T-helper 2 cell treated with Interferon-gamma antibody and Interleukin-4, amounts not matched to agents 5 μg/mL and 100 μg/mL, for 36 hours (primary cell): ENCODE measurements around the gene NTN5.
"Not testable (repeated sequence)": the region's sequence is repeated elsewhere in the genome, so short reads cannot be mapped to it uniquely, and the experiment has no call there.

Source experiments
- DNase-seq: peaks from one replicate; pipeline ENCODE4 v3.0.0; 2021; ENCODE audit warnings: low spot score
- H3K27ac Mint-ChIP-seq: one replicate; pipeline ENCODE4 v1.8.0; 2021; ENCODE audit warnings: mild to moderate bottlenecking, mixed read lengths
- H3K27me3 Mint-ChIP-seq: one replicate; pipeline ENCODE4 v1.8.0; 2021; ENCODE audit warnings: low read depth, mixed read lengths
- H3K36me3 Mint-ChIP-seq: one replicate; pipeline ENCODE4 v1.8.0; 2021; ENCODE audit warnings: low read depth, mixed read lengths
- H3K4me1 Mint-ChIP-seq: one replicate; pipeline ENCODE4 v1.8.0; 2021; ENCODE audit warnings: low read depth, mixed read lengths
- H3K4me3 Mint-ChIP-seq: one replicate; pipeline ENCODE4 v1.8.0; 2022; ENCODE audit warnings: mild to moderate bottlenecking, moderate library complexity, mixed read lengths
- H3K9me3 Mint-ChIP-seq: one replicate; pipeline ENCODE4 v1.8.0; 2021; ENCODE audit warnings: mixed read lengths

NTN5 gene

GRCh38 chr19:48637948-48638830 lies 34.6 kb downstream of the NTN5 start:
- peak overlapping the region; percentile 85 for H3K4me3 Mint-ChIP-seq
- H3K4me1 Mint-ChIP-seq, result peaks cover 32% of the 10 kb centered on the region

DNA sequence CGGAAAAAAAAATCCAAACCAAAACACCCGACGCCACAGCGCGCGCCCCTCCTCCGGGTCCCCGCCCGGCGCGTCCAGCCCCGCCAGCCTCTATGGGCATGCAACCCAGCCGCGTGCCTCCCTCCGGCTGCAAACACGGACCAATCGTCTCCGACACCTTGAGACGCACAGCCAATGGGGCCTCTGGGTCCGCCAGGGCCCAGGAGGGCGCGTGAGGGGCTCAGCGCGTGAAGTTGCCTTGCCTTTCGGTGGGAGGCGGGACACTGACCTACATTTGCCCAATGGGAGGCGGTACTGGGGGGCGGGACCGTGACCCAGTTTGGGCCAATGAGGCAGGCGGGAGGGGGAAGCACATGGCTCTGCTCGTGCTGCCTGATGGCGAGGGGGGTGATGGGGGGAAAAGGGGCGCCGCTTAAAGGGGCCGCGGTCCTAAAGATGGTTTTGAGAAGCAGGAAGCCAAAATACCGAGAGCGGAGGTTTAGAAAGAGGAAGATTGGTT lies 35.3 kb downstream of the NTN5 start:
- H3K27ac Mint-ChIP-seq, result peak overlapping the region; percentile 100
- H3K27me3 Mint-ChIP-seq, result no peaks in the 10 kb centered on the region
- peak; percentile 98 for DNase-seq
- no peaks in the 10 kb centered on the region for H3K36me3 Mint-ChIP-seq
- peak overlapping the region; percentile 85 for H3K4me3 Mint-ChIP-seq
- peaks cover 5% of the 10 kb centered on the region for H3K9me3 Mint-ChIP-seq
- H3K4me1 Mint-ChIP-seq, result peaks cover 32% of the 10 kb centered on the region

More at GRCh38 chr19:48637948-48638830, 34.6 kb downstream of the NTN5 start:
- no peaks in the 10 kb centered on the region for H3K27me3 Mint-ChIP-seq
- peaks cover 5% of the 10 kb centered on the region for H3K9me3 Mint-ChIP-seq
- peak overlapping the region; percentile 100 for H3K27ac Mint-ChIP-seq
- peak; percentile 73 for DNase-seq
- no peaks in the 10 kb centered on the region for H3K36me3 Mint-ChIP-seq

- Mint-ChIP-seq H3K27me3 (no peaks in the 10 kb centered on the region), H3K4me3 (peak within 1 kb of the TSS; percentile 85), H3K9me3 (peaks cover 5% of the 10 kb centered on the region), H3K36me3 (no peaks in the 10 kb centered on the region), H3K27ac (peak within 1 kb of the TSS; percentile 100), H3K4me1 (peaks cover 32% of the 10 kb centered on the region)
- no peak for DNase-seq
Measured at GRCh38 chr19:48636859-48637448, 35.9 kb downstream of the NTN5 start, which contains the start of gene DBP. DBP (minus strand) TSS chr19:48637379; CDS start chr19:48636994, 385 bp downstream.

- H3K4me1 Mint-ChIP-seq, result peaks cover 30% of the 10 kb centered on the region
- no peak for DNase-seq
- peak overlapping the region; percentile 95 for H3K27ac Mint-ChIP-seq
- peaks cover 5% of the 10 kb centered on the region for H3K9me3 Mint-ChIP-seq
- H3K4me3 Mint-ChIP-seq, result peak overlapping the region; percentile 85
- H3K27me3 Mint-ChIP-seq, result no peaks in the 10 kb centered on the region
- H3K36me3 Mint-ChIP-seq, result no peaks in the 10 kb centered on the region
Measured at GRCh38 chr19:48635966-48636858, 36.6 kb downstream of the NTN5 start.

DNA sequence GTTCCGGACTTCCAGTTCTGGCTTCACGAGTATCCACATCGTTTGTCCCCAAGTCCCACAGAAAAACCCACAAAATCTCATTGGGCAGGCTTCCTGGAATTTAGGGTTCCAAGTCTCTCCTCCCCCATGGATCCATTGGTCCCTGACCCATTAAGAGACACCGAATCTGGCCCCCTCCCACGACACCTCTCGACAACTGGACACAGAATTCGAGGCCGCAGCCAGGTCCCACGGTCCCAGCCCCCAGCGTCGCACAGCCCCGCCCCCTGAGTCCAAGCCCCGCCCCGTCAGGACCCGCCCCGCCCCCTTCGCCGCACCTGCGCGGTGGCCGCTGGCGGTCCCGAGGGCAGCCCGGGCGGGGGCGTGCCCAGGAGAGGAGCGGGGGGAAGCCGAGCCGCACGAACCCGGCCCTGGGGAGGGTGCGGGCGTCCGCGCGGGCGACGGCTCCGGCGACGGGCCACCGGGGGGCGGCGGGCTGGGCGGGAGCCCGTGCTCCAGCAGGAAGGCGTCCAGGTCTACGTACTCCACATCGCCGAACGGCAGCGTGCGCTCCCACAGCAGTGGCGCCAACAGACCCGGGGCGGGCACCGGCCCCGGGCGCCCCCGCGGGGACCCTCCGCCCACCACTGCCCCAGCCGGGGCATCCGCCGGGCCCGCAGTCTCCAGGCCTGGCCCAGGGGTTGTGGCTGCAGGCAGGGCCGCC lies 37.4 kb downstream of the NTN5 start:
- peaks cover 30% of the 10 kb centered on the region for H3K4me1 Mint-ChIP-seq
- peaks cover 4% of the 10 kb centered on the region for H3K36me3 Mint-ChIP-seq
- peak overlapping the region; percentile 85 for H3K4me3 Mint-ChIP-seq
- peak; percentile 79 for DNase-seq
- no peaks in the 10 kb centered on the region for H3K27me3 Mint-ChIP-seq
- H3K27ac Mint-ChIP-seq, result peak overlapping the region; percentile 95
- H3K9me3 Mint-ChIP-seq, result peaks cover 5% of the 10 kb centered on the region

DNA sequence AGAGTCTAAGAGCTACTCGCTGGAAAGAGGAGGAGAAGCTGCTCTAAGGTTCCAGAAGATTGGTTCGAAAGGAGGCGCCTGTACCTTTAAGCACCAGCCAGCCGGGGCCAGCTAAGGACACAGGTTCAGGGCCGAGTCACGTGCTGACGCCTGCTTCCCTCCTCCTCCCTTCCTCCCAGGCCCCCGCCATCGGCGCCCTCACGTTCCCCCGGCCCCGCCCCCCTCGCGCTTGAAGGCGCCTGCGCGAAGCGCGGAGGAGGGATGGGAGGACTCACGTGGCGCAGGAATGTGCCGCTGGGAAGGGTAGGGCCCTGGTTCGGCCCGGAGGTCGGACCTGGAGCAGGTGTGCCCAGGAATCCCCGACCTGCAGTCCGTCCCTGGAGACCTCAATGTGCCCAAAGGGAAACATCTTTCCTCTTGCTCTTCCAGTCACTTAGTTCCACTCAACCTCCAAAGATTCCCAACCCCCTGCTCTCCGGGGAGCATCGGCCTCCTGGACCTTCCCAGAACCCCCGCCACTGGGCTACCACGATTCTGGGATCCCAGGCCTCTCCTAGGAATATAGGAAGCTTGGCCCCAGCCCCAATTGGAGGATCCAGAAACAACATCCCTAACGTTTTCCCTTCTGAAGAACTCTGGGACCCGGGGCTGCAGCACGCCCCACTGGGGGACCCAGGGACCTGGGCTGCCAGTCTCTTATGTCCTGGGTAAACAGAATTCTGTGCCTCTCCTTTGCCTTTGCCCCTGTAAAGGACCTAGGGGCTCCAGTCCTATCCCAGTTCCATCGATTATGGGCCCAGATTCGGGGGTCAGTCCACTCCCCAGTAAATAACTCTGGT lies 38.2 kb downstream of the NTN5 start:
- Mint-ChIP-seq H3K27ac (peak overlapping the region; percentile 85), H3K36me3 (peaks cover 9% of the 10 kb centered on the region), H3K4me1 (peaks cover 30% of the 10 kb centered on the region), H3K27me3 (no peaks in the 10 kb centered on the region), H3K4me3 (peak overlapping the region; percentile 79), H3K9me3 (peaks cover 5% of the 10 kb centered on the region)
- DNase-seq, result peak; percentile 90

- no peaks in the 10 kb centered on the region for H3K27me3 Mint-ChIP-seq
- H3K27ac Mint-ChIP-seq, result peak overlapping the region; percentile 85
- H3K9me3 Mint-ChIP-seq, result peaks cover 5% of the 10 kb centered on the region
- DNase-seq, result no peak
- H3K4me1 Mint-ChIP-seq, result peaks cover 30% of the 10 kb centered on the region
- H3K36me3 Mint-ChIP-seq, result peaks cover 11% of the 10 kb centered on the region
- peak overlapping the region; percentile 79 for H3K4me3 Mint-ChIP-seq
Measured at GRCh38 chr19:48634036-48634342, 38.8 kb downstream of the NTN5 start.

DNA sequence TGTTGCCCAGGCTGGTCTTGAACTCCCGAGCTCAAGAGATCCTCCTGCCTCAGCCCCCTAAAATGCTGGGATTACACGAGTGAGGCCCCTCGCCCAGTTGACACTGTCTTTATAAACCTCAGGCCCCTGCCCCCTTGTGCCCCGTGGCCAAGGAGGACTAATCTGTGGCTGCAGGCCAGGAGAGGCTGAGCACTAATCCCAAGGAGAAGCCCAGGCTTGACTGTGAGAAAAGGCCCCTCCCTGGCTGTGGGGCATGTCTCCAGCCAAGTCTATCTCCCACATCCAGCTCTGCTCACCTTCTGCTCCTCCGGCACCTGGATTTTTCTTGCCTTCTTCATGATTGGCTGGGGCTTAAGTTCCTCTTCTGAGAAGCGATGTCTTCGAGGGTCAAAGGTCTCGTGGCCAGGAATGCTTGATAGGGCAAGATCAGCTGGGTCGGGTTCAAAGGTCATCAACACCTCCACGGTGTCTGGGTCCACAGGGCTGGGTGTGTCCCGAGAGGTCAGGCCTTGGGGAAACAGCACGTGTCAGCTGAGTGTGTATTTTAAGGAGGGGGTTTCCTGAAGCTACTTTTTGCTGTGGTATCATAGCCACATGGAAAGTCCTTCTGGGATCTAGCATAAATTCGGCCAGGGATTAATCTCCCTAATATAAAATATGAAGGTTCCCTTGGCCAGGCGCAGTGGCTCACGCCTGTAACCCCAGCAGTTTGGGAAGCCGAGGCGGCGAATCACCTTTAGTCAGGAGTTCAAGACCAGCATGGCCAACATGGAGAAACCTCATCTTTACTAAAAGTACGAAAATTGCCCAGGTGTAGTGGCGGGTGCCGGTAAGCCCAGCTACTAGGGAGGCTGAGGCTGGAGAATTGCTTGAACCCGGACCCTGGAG lies 39.4 kb downstream of the NTN5 start:
- Mint-ChIP-seq H3K4me1 (peaks cover 27% of the 10 kb centered on the region), H3K36me3 (peaks cover 14% of the 10 kb centered on the region), H3K9me3 (peaks cover 2% of the 10 kb centered on the region), H3K27ac (peak overlapping the region; percentile 26), H3K4me3 (peak overlapping the region; percentile 79), H3K27me3 (no peaks in the 10 kb centered on the region)
- DNase-seq, result no peak

GRCh38 chr19:48632692-48633147 lies 40.1 kb downstream of the NTN5 start:
- Mint-ChIP-seq H3K36me3 (peaks cover 14% of the 10 kb centered on the region), H3K4me3 (no peak overlapping the region), H3K27ac (no peak overlapping the region), H3K4me1 (peaks cover 22% of the 10 kb centered on the region), H3K9me3 (no peaks in the 10 kb centered on the region), H3K27me3 (no peaks in the 10 kb centered on the region)
- DNase-seq, result no peak

DNA sequence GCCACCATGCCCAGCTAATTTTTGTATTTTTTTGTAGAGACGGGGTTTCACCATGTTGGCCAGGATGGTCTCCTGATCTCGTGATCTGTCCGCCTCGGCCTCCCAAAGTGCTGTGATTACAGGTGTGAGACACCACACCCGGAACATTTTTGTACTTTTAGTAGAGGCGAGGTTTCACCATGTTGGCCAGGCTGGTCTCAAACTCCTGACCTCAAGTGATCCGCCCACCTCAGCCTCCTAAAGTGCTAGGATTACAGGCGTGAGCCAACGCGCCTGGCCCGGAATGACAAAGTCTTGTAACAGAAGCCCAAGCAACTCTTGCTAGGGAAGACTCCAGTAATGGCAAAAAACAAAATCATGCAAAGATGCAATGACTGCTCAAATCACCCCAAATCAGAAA lies 40.5 kb downstream of the NTN5 start:
- not testable (repeated sequence) for H3K9me3 Mint-ChIP-seq, H3K4me3 Mint-ChIP-seq, H3K27me3 Mint-ChIP-seq, DNase-seq, H3K27ac Mint-ChIP-seq
- peaks cover 20% of the 10 kb centered on the region for H3K4me1 Mint-ChIP-seq
- peaks cover 14% of the 10 kb centered on the region for H3K36me3 Mint-ChIP-seq

- DNase-seq, result no peak
- no peaks in the 10 kb centered on the region for H3K27me3 Mint-ChIP-seq
- H3K27ac Mint-ChIP-seq, result no peak overlapping the region
- H3K36me3 Mint-ChIP-seq, result peaks cover 16% of the 10 kb centered on the region
- H3K4me1 Mint-ChIP-seq, result peaks cover 20% of the 10 kb centered on the region
- no peak overlapping the region for H3K4me3 Mint-ChIP-seq
- no peaks in the 10 kb centered on the region for H3K9me3 Mint-ChIP-seq
Measured at GRCh38 chr19:48631225-48631624, 41.6 kb downstream of the NTN5 start.
